Stimulated activated CD4-positive, alpha-beta T cell treated with anti-CD3 and anti-CD28 coated beads, TNF-alpha, amount 100 ng/mL, for 4 hours (primary cell): ENCODE measurements around the gene BHLHE41.

Experiments used
- DNase-seq, 3 experiments: peaks; one replicate each; pipeline ENCODE4 v3.0.0-alpha.2; 2020; ENCODE audit warnings: low read depth in 3 of 3

BHLHE41 gene

DNA sequence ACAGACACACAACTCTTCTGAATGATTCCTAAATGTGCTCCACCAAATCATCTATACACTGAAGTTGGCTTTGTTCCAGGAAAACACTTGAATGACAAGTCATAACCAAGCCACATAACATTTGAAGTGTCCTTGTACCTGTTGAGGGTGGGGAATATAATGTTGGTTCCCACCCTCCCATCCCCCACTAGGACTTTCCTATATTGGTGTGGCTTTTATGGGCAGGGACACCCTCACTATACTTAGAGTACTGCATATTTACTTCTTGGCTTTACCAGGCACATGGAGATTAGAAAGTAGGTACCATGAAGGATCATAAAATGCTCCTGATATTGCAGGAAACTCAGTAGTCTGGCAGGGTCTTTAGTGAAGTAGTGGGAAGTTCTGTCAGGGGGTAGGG, 9.7 kb upstream of the BHLHE41 start:
- DNase-seq, result no peak

DNA sequence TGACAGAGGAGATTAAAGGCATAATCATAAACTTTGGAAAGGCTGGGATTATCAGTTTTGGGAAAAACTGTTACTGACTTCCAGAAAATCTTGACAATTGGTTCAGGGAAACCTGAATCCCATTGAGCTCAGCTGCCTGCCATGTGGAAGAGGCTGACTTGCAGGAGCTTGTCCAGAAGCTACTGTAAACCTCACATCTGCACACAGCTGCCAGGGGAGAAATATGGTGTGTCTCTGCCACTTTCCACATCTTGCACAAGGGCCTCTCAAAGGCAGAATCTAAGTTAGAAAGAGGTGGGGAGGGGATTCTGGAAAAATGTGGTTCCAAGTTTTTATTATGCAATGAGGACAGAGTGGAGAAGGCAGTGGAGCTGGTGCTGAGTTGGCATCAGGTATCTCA, 8.7 kb upstream of the BHLHE41 start:
- DNase-seq, result no peak

DNA sequence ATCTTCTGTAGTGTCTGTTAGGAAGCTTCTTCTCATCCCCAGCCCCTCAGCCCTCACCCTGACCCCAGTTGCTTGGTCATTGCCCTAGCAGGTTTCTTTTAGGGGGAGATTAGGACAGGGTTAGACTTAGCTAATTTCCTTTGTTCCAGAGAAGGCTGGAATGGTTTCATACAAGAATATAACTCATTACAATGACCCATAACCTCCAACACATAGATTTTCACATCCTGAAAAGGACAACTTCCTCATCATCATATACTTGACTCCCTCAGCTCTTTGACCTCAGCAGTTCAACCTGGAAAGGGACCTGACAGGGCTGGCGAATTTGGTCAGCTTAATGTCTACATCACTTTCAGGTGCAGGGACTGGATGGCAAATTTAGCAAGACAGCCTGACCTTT, 8.0 kb upstream of the BHLHE41 start:
- no peak for DNase-seq

DNA sequence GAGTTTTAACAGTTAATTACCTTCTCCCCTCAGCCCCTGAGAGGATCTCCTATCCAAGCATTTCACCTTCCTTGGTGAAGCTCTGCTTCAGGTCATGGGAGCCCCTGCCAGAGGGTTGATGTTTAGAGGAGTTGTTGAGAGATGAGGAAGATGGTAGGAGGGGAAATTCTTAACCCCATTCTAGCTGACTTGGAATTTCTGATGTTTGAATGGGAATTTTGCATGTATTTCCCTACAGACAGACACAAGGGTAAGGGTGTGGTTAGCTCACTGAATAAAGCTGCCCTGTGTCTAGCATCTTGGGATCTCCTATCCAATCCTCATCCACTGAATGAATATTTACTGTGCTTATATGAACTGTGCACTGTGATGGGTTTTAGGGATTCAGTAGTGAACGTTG, 7.1 kb upstream of the BHLHE41 start:
- no peak for DNase-seq

DNA sequence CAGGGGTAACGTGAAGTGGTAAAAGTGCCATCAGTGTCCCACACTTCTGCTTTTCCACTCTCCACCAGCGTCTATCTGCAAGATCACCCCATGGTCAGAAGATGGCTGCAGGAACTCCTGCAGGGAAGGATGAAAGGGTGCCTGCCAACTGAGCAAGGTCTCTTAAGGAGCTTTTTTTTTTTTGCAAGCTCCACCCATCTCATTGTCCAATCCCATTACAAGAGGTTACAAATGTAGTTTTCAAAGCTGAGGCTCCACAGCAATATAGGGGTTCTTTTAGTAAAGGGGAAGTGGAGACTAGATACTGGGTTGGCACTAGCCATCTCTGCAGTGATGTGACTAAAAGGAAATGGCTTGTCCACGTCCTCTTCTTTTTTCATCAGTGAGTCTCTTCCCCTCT, 5.9 kb upstream of the BHLHE41 start:
- no peak for DNase-seq

DNA sequence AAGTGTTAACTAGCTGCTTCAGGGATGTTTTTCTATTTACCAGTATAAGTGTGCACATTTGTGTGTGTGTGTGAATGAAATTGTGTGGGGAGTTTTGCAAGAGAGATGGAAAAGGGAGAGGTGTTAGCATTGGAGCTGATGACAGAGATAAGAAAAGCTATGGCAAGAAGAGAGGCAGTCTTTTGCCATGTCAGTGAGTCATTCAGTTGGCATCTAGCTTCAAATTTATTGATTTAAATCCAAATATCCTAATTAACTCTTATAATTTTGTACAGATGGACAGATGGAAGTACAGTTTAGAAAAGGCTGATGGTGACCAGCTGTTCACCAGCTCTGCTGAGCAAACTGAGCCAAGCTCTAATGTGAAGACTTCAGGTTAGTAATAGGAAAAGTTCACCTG, 3.3 kb upstream of the BHLHE41 start:
- DNase-seq, result no peak

DNA sequence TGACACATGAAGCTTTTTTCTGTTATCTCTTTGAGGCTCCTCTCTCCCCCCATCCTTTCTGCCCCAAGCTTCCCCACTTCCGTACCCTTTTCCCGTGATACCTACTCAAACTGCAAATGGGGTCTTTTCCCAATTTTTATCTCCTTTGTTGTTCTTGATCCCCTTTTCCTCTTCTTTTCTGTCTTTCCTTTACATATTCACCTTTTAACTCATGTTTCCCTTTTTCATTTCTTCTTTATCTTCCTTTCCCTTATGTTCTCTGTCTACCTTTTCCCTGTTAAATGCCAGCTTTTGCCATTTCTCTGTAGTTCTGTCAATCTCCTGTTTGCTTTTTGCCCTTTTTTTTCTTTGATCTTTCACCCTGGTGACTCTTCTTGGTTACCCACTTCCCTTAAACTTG, 2.6 kb upstream of the BHLHE41 start:
- no peak for DNase-seq

DNA sequence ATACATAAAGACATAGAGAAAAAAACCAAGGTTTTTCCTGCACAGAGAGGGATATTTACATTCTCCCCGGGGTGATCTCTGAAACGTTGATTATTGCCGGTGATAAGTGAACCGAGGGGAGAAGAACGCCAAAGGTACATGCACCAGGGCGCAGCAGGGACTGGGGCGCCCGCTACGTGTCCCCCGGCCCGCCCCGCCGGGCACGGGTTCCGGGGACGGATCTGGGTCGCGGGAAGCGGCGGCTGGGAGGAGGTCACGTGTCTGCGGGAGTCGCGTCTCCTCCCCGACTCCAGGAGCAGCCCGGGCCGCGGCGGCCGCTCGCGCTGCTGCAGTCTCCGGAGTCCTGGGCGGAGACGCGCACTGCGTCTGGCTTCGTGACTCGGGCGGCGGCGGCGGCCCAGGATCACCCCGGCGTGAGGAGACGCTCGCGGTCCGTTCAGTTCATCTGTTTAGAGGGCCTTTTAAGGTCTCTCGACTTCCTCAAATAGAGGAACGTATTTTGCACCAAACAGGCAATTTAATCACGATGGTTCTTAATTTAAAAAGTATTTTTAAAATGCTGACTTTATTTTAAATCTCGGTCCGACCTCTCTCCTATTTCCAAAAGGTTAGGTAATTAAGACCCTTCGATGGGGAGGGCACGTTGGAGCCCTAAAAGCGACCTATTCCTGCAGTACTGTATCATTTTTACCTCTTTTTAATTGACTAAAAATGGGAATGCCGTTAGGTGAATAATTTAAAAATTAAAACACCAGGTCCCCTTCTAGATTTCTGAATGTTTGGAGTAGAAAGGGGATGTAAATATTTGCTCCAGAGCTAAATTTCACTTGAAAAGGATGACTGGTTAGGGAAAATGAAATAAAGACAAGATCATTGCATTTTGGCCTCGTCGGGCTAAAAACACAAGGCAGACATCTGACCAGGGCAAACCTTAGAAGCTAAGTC, 1.8 kb upstream of the BHLHE41 start:
- DNase-seq, result no peak

DNA sequence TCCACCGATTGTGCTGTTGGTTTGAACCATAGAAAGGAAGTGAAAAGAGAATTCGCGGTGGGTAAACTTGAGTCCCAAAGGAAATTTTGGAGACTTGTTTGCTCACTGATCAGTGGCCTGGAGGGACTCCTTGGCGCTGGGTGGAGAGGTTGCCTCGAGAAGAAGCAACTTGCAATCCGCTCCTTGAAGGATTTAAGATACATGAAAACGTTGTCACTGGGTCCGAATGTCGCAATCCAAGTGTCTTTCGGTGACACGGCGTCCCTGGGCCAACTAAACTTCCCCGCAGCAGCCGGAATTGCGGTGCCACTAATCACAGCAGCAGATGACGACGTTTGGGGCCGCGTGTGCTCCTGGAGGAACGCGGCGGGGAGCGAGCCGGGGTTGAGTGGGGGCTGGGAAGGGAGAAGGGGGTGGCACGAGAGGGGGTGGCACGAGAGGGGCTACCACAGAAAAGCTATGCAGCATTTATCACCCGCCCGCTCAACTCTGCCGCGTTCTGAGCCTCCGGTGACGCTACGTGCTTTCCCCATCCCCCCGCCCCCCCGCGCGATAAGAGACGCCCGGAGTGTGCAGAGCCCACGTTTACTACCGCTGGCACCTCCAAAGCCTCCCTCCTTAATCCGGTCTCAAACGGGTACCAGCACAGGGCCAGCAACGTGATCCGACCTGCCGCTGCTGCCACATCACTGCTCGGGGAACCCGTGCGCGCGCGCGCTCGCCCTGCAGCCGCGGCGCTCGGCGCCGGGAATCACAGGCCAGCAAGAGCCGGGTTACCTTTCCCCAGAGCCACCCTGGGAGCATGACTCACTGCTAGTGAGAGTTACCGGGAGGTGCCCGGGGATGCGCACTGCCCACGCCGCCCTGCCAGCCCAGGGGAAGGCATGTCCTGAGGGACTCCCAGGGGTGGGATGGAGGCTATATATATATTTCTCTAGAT, 833 bp upstream of the BHLHE41 start:
- peak in 2 of 3 experiments; percentile 11 to 17 for DNase-seq

DNA sequence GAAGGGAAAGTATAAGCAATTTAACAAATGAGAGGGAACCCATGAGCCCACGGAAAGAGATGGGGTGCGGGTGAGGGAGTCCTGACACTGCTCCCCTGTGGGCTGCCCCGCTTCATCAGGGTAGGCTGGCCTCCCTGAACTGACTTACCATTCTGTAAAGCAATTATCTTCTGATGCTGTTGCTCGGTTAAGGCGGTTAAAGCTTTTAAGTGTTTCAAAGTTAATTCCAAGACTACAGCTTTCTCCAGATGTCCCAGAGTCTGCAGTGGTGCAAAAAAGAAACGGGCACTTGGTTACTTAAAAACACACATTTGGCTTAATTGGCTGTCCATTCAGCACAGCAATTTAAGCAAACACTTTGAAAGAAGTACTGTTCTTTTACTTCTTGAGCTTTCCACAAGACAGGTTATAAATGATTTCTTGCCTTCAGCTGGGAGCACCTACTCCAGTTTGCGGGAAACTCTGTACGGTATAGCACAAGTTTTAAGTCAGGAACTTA, 1.3 kb downstream of the BHLHE41 start:
- no peak for DNase-seq

DNA sequence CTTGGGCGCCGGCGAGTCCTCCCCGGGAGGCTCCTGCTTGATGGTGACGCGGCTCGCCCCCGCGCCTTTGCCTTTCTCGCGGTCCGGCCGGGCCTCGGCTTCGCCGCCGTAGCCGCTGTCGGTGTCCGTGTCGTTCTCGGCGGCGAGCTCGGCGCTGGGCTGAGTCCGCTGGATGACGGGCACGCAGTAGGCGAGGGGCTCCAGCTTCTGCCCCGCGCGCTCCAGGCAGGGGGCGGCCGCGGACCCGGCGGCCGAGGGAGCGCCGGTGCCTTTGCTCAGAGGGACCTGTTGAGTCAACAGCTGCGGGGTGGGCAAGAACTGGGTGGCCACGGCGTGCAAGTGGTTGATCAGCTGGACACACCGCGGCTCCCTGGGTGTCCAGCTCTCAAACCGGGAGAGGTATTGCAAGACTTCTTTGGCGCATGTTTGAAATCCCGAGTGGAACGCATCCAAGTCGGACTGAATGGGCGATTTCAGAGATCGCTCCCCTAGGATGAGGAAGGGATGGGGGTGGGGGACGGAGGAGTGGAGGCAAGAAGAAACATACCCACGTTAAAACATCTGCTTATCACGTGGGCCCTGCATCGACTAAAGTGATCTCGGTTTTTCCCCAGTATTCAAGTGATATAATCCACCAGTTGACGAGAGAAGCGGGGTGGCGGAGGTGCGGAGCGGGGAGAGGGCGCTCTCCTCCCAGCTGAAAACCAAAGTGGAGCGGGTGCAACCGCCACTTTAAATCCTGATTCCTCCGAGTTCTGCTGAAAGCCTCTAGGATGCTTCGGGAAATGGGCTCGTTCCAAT, 2.0 kb downstream of the BHLHE41 start:
- DNase-seq, result peak in 2 of 3 experiments; percentile 19 to 20

DNA sequence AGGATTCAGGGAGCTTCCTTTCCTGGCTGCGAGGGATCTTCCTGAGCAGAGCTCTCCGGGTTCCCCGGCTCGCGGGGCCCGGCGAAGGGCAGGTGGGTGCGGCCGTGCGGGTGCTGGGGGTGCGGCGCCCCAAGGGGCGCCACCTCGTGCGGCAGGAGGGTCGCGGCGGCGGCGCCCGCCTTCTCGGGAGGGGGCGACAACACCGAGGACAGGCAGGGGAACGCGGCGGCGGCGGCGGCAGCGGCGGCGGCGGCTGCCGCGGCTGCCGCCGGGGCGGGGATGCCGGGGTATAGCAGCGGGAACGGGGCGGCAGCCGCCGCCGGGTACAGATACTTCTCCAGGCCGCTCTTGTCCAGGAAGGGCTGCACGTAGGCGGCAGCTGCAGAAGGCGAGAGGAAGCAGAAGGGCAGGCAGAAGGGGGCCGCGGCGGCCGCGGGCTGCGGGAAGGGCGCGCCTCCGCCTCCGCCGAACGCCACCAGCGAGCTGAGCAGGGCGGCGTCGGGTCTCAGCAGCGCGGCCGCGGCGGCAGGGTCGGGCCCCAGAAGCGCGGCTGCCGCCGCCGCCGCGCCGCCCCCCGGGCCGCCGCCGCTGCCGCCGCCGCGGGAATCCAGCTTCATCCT, 2.7 kb downstream of the BHLHE41 start:
- peak in 2 of 3 experiments; percentile 1 to 29 for DNase-seq

DNA sequence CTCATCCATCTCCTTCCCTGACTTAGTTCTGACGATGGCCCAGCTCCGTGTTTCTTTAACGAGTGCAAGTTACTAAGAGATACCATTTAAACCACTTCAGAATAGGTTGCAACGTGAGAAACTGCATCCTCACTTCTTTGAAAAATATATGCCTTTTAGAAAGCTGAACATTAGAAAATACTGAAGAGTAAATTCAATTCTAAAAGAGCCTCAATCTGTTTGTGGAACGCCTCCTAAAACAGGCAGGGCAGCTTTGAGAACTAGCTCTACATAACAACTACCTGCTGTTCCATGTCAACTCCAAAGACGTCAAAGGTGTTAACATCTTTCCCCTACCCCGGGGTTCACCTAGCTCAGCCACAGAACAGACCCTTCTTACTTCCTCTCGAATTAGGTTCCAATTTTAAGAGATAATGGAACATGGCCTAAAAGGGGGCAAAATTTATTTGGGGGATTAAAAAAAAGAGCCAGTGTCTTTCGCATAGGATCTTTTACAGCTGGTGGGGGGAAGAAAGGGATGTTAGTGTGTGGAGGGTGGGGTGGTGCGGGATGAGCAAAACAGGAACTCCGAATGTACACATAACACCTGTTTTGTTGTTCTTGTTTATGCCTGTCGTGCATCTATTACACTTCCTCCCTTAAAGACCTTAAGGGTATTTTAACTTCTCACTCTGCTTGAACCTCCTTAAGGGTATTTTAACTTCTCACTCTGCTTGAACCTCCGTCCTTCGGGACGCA, 3.3 kb downstream of the BHLHE41 start:
- no peak for DNase-seq

DNA sequence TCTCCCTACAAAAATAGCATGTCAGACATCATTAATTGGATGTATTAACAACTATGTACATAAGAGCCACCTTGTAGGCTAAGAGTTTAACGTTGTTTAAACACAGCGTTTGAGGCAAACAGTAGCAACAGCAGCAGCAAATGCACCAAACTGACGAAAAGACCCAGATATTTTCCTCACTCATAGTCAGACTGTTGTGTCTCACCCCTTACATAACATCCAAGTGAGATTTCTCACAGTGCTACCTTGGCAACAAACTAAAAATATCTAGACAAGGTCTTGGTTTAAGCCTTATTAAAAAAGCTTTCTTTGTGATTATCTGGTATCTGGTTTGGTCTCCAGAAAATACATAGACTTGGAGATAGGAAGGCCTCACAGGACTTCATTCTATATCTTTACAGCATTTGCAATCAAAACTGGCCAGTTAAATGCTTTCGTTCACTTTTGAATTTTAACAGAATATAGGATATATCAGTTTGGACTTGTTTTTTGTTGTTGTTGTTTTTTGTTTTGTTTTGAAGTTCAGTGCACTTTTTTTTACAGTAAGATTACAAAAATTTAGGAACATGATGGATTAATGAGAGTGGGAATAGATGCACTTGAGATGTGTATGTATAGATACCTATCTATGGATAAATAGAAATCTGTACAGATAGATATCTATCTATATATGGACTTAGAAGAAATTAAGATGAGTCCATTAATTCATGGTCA, 4.1 kb downstream of the BHLHE41 start:
- DNase-seq, result no peak

DNA sequence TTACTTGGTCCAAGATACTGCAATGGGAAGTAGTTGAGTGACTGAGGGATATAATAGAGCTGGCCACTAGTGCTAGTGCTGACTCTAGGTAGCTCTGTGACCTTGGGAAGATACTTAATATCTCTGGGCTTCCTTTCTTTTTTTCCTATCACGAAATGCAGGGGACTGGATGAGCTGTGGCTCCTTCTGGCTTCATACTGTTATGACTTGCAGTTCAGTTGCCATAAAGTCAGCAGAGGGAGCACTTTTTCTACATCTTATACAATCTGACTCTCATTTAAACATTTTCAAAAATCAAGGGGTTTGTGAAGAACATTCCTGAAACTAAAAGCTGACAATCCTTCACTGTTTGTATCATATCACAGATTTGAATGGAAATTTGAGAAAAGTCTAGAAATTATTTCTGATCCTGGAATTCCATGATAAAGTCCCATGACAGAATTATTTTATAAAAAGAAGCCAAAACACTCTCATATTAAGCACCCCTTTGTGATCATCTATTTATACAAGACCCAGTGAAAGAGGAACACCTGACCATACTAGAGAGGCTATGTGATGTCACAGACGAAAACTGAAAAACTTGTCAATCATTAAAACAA, 5.3 kb downstream of the BHLHE41 start:
- DNase-seq, result no peak

DNA sequence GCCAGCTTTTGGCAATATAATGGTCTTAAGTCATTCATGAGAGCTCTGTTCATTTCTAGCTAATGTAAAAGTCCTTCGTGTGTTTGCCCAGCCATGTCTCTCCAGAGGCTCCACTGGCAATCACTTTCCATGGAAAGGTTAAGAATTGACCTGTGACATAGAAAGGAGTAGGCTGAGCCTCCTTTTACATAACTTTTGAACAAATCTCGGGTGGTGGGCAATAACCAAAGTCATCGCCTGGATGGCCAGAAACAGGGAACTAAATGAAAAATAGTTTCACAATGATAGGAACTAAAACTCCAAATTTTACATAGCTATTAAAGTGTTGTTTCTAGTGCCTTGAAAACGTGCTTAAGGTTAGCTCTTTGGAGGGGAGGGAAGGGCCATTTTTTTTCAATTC, 6.5 kb downstream of the BHLHE41 start:
- DNase-seq, result no peak

DNA sequence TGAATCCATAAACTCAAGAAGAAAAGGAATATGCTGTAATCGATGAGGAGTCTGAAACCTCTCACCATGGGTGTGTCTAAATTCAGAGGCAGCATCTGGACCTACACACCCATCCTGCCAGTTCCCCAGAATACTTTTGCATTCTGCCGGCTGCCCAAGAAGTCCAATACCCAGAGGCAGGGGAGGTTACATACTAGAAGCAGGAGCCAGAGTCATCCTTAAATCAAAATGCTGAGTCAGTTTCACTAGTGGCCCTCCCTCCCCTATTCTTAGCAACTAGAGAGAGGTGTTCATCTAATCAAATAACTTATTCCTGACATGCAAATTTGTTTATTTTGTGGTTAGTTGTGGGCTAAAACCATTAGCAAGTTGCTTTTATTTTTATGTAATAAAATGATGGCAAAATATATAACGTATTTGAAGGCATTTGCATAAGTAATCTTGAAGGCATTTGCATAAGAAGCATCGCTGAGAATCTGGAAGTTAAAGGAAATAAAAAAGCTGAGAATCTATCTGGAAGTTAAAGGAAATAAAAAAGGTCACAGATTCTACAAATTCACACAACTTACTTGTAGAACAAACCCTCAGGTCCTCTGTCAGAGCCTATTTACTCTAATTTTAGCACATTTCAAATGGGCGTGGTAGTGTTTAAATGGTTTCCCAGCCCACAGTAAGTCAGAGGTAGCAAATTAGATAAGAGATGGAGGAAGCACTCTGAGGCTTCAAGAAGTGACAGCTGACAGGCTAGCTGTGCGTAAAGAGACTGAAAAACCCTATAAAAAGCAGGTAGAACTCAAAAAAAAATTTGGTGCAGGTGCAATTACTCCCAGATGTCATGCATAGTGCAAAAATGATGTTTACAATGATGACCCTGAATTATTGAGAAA, 7.8 kb downstream of the BHLHE41 start:
- DNase-seq, result no peak

DNA sequence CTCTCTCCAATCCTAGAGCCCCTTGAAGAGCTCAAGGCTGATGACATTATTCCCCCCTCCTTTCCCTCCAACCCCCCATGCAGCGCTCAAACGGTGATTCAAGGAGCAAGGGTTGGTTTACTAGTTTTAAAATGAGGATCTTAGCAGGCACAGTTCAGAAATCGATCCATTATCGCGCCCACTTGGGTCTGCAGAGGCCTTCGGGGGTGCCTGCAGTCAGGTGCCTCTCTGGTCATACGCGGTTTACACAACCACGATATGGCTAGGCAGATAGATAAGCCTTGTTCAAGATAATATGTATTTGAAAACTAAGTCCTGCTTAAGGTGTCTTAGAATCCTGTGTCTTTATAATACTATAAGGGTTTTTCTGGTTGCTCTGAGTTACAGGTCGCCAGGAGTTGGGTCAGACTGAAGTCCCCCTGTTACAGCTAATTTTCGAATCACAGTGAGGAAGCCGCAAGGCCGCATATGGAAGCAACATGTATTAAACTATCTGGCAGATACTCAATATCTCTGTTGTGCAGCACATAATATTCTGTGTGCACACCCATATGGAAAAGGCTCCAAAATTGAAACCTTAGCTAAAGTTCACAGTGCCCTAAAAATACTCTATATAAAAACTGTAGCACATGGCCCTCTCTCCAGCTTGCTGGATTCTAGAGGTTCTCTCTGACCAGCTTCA, 10.0 kb downstream of the BHLHE41 start:
- DNase-seq, result no peak
